ENCODE results near the gene EPHB1.

EPHB1 gene

GRCh38 chr3:135147657-135148056 lies 352.6 kb downstream of the EPHB1 start:
- peaks cover 37% of the 10 kb centered on the region for H3K4me1 ChIP-seq
- no peaks in the 10 kb centered on the region for H3K9me3 ChIP-seq
- H3K27ac ChIP-seq, result no peak overlapping the region
- H4K20me1 ChIP-seq, result no peaks in the 10 kb centered on the region
- no peak for TF ChIP-seq Cebpa-rat (IDR thresholded peaks at IDR 0.05)
- no peaks in the 10 kb centered on the region for H3K36me3 ChIP-seq
- no peak overlapping the region for H3K9ac ChIP-seq
- H3K4me2 ChIP-seq, result no peak overlapping the region
- H3K27me3 ChIP-seq, result no peaks in the 10 kb centered on the region
- H3K4me3 ChIP-seq, result no peak overlapping the region

GRCh38 chr3:135148398-135149020 lies 353.4 kb downstream of the EPHB1 start:
- Histone ChIP-seq H3K4me2 (no peak overlapping the region), H3K4me3 (no peak overlapping the region), H3K27ac (no peak overlapping the region), H3K36me3 (no peaks in the 10 kb centered on the region), H3K9ac (no peak overlapping the region), H4K20me1 (no peaks in the 10 kb centered on the region), H3K9me3 (no peaks in the 10 kb centered on the region), H3K4me1 (peaks cover 28% of the 10 kb centered on the region), H3K27me3 (no peaks in the 10 kb centered on the region)
- no peak for TF ChIP-seq Cebpa-rat (IDR thresholded peaks at IDR 0.05)

- Histone ChIP-seq H3K9ac (no peak overlapping the region), H3K9me3 (no peaks in the 10 kb centered on the region), H3K27ac (no peak overlapping the region), H4K20me1 (no peaks in the 10 kb centered on the region), H3K36me3 (no peaks in the 10 kb centered on the region), H3K27me3 (no peaks in the 10 kb centered on the region), H3K4me2 (no peak overlapping the region), H3K4me3 (no peak overlapping the region), H3K4me1 (peaks cover 13% of the 10 kb centered on the region)
- no peak for TF ChIP-seq Cebpa-rat (IDR thresholded peaks at IDR 0.05)
These were observed 354.9 kb downstream of the EPHB1 start for GRCh38 chr3:135149707-135150681.

DNA sequence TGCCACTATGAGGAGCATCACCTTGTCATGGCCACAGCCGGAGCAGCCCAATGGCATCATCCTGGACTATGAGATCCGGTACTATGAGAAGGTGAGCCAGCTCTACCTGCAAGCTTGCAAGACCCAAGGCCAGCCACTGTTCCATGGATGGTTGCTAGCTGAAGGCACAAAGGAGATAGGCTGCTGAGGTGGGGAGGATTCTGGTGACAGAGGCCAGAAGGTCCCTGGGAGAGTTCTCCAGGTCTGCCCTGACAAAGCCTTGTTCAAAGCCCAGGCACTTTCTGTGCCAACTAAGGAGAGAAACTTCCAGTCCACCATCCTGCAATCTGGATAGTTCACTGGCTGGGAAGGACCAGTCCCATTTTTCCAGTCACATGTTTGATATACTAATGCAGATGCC lies 359.1 kb downstream of the EPHB1 start:
- Histone ChIP-seq H3K4me1 (no peaks in the 10 kb centered on the region), H3K9me3 (no peaks in the 10 kb centered on the region), H3K4me3 (no peak overlapping the region), H3K36me3 (no peaks in the 10 kb centered on the region), H3K27ac (no peak overlapping the region), H3K9ac (no peak overlapping the region), H3K27me3 (no peaks in the 10 kb centered on the region), H3K4me2 (no peak overlapping the region), H4K20me1 (no peaks in the 10 kb centered on the region)
- TF ChIP-seq Cebpa-rat (IDR thresholded peaks at IDR 0.05), result no peak

GRCh38 chr3:135155228-135155627 lies 360.2 kb downstream of the EPHB1 start:
- Histone ChIP-seq H3K4me1 (no peaks in the 10 kb centered on the region), H3K36me3 (no peaks in the 10 kb centered on the region), H3K4me3 (no peak overlapping the region), H3K9me3 (no peaks in the 10 kb centered on the region), H3K27ac (no peak overlapping the region), H3K9ac (no peak overlapping the region), H4K20me1 (no peaks in the 10 kb centered on the region), H3K27me3 (no peaks in the 10 kb centered on the region), H3K4me2 (no peak overlapping the region)
- TF ChIP-seq Cebpa-rat (IDR thresholded peaks at IDR 0.05), result no peak

- no peaks in the 10 kb centered on the region for H3K36me3 ChIP-seq
- H3K9ac ChIP-seq, result no peak overlapping the region
- no peak overlapping the region for H3K4me2 ChIP-seq
- no peak for TF ChIP-seq Cebpa-rat (IDR thresholded peaks at IDR 0.05)
- no peaks in the 10 kb centered on the region for H3K9me3 ChIP-seq
- H3K4me1 ChIP-seq, result no peaks in the 10 kb centered on the region
- H3K27ac ChIP-seq, result no peak overlapping the region
- H3K27me3 ChIP-seq, result no peaks in the 10 kb centered on the region
- no peaks in the 10 kb centered on the region for H4K20me1 ChIP-seq
- H3K4me3 ChIP-seq, result no peak overlapping the region
These were observed 360.7 kb downstream of the EPHB1 start for GRCh38 chr3:135155791-135156190.

DNA sequence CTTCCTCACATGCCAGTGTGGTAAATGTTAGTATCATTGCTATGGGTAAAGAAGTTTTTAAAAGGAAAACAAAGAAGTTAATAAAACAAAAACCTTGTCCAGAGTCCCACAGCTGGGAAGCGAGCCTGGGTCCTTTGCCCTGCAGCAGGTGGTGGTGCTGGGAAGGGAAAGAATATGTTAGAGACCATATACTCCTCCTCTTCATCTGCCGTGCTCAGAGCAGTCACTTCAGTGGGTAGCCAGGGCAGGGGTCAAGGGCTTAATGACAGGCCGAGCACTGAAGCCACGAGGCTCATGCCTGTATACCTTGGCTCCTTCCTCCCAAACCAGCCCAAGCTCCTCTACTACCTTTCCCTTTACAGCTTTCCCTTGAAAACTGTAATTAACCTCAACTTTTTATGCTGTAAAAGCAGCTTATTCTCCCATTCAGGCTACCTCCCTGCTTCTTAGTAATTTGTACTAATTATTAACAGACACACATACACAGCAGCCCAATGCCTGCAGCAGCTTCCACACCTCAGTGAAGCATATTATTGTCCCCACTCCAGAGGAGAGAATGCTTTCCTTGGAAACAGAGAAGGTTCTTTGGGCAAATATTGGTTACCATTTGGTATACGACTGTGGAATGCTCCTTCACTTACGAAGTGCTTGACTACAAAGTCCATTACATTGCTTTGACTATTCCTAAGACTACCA lies 362.1 kb downstream of the EPHB1 start:
- Histone ChIP-seq H3K9ac (no peak overlapping the region), H3K27ac (no peak overlapping the region), H3K4me2 (no peak overlapping the region), H3K27me3 (no peaks in the 10 kb centered on the region), H3K4me3 (no peak overlapping the region), H3K9me3 (no peaks in the 10 kb centered on the region), H4K20me1 (no peaks in the 10 kb centered on the region), H3K36me3 (no peaks in the 10 kb centered on the region), H3K4me1 (no peaks in the 10 kb centered on the region)
- no peak for TF ChIP-seq Cebpa-rat (IDR thresholded peaks at IDR 0.05)

DNA sequence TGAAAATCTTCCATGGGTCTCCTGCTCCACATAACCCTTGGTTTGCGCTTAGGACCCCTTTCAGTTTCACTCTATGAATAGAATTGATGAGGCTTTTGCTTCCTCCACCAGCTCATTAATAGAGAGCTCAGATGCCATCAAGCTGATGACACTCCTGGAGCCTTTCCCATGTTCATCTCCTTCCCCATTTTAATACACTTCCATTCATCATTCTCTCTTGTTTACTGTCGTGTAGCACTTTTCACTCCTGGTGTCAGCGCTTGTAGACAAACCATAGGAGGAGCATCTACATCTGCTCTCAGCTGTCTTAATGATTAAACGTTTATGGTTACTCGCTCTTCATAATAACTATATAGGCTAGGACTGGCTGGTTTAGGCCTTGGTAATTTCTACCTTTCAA lies 363.5 kb downstream of the EPHB1 start:
- Histone ChIP-seq H3K4me3 (no peak overlapping the region), H3K27ac (no peak overlapping the region), H3K4me1 (no peaks in the 10 kb centered on the region), H3K9me3 (no peaks in the 10 kb centered on the region), H3K36me3 (no peaks in the 10 kb centered on the region), H3K4me2 (no peak overlapping the region), H3K27me3 (no peaks in the 10 kb centered on the region), H4K20me1 (no peaks in the 10 kb centered on the region), H3K9ac (no peak overlapping the region)
- no peak for TF ChIP-seq Cebpa-rat (IDR thresholded peaks at IDR 0.05)

GRCh38 chr3:135159681-135160247 lies 364.7 kb downstream of the EPHB1 start:
- H3K27me3 ChIP-seq, result no peaks in the 10 kb centered on the region

More at GRCh38 chr3:135159681-135160247, 364.7 kb downstream of the EPHB1 start:
- TF ChIP-seq Cebpa-rat (IDR thresholded peaks at IDR 0.05), result no peak
- Histone ChIP-seq H3K4me1 (no peaks in the 10 kb centered on the region), H3K4me2 (no peak overlapping the region), H4K20me1 (no peaks in the 10 kb centered on the region), H3K4me3 (no peak overlapping the region), H3K36me3 (no peaks in the 10 kb centered on the region), H3K9me3 (no peaks in the 10 kb centered on the region), H3K27ac (no peak overlapping the region), H3K9ac (no peak overlapping the region)

All from BLaER1 (cell line).